GM19035 (cell line): ENCODE results near the gene ART1.
"Not testable (repeated sequence)": the region's sequence is repeated elsewhere in the genome, so short reads cannot be mapped to it uniquely, and the experiment has no call there.

Experiments used
- ATAC-seq: cut with Tn5 transposase; IDR thresholded peaks from one replicate; pipeline ENCODE4 v1.9.1; 2021; ENCODE audit not compliant: unreplicated experiment

Gene ART1

DNA sequence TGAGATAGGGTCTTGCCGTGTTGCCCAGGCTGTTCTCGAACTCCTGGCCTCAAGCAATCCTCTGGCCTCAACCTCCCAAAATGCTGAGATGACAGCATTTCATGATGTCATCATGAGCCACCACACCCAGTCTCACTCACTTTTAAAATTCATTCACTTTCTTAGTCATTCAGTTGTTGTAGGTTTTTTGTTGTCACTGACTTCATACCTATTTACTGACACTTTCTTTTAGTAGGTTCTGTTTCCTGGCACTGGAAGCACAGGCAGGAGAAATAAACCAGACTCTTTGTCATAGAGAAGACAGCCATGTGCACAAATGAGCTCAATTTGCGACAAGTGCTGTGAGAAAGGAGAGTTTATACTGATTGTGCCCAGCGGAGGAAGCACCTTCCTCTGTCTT, 13.6 kb upstream of the ART1 start:
- ATAC-seq, result no peak

DNA sequence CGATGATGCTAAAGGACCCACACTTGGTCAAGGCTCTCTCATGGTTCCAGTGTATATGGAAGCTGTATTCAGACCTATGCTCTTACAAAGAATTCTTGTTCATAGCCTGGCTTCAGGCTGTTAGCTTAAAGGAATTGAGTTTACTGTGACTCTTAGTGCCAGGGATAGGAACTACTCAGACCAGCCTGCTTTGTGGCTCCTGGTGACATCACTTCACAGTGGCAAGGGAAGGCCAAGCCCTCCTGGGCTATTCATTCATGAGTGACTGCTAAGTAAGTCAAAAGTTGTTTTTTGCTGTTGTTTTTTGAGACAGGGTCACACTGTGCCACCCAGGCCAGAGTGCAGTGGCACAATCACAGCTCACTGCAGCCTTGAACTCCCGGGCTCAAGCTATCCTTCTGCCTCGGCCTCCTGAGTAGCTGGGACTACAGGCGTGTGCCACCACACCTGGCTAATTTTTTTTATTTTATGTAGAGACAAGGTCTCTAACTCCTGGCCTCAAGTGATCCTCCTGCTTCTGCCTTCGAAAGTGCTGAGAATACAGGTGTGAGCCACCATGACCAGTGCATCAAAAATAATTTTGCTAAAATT, 12.8 kb upstream of the ART1 start:
- ATAC-seq, result no peak

DNA sequence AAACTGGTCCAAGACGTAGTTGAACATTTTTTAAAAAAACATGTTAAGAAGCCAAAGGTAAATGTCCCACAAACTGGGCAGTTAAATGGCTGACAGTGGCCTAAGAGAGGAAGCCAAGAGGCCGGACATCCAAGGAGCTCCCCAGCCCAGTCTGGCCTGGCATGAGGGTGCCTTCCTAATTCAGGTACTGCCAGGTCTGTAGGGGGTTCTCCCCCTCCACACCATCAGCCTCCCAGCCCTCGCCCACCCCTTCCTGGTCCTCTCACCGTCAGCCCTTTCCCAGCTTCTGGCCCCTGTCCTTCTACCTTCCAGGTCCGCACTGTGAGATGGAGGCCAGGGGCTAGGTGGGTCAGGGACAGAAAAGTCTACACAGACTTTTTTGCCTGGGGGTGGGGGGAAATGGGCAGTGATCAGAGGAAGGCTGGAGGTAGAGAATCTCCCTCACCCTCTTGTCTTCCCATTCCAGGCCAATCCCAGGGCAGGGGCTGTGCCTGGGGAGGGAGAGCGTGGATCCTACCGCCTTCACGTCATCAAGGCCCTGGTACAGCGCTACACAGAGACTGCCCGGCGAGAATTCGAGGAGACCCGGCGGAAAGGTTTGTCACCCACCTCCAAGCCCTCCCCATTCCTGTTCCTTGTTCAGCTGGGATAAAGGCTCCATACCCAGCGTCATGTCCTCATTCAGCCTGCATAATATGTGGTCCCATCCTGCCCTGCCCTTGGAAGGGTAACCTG, 9.1 kb upstream of the ART1 start:
- ATAC-seq, result no peak

DNA sequence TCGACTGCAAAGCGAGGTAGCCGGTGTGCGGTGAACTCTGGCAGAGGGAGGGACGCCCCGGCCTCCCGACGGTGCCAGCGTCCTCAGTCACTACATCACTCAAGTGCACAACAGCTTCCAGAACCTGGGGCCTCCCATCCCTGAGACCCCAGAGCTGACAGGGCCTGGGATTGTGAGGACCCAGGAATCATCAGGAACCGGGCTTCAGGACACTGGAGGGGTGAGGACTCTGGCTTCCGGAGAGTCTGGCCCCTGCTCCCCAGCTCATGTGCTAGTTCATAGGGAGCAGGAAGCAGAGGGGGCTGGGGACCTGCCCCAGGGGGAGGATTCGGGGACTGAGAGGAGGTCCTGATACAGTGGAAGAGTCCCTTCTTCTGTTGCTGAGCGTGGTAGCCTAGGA, 7.7 kb upstream of the ART1 start:
- ATAC-seq, result no peak

DNA sequence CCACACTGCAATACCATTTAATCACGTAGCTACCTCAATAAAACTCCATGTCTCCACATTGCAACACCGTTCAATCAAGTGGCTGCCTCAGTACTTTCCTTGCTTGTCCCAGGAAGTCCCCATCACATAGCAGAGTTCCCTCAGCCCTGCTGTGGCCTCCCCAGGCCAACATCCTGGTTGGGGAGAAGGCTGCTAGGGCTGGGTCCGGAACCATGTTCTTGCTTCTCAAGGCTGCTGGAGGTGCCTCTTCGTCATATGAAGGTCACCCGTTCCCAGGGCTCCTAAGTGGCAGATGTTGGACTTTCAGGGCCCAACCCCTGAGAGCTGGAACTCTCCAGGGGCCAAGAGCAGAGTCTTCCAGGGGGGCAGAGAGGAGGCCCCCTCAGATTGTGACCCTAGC, 6.4 kb upstream of the ART1 start:
- ATAC-seq, result no peak

DNA sequence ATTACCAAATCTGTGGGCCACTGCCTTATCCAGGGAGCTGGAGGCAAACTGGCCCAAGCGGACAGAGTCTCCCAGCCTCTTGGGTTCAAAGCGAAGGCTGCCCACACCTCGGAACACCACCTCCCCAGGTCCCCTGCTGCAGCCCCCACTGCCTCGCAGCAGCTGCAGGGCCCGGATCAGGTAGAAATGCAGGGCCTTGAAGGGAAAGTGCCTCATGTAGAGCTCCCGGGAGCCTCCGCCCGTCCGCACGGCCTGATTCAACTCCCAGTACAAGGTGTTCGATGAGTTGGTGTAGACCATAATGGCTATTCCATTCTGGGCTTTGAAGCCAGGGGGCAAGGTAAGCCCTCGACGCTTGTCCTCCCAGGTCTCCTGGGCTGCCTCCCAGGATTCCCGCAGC, 5.1 kb upstream of the ART1 start:
- no peak for ATAC-seq

DNA sequence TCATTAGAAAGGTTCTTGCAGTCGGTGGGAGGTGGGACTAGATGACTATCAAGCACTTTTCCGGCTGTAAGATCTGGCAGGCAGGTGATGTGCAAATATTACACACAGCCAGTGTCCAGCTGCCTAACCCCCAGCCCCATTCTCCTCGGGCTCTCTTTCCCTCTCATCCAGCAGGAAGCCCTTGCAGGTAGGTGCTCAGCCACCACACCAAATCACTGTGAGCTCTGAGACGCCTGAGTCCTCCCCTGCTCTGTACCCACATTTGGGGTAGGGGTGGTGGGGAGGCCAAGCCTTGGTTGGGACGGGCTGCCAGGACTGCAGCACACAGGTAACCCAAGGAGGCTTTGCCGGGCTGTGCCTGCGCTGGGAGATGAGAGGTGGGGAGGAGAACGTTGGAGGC, 3.7 kb upstream of the ART1 start:
- ATAC-seq, result no peak

DNA sequence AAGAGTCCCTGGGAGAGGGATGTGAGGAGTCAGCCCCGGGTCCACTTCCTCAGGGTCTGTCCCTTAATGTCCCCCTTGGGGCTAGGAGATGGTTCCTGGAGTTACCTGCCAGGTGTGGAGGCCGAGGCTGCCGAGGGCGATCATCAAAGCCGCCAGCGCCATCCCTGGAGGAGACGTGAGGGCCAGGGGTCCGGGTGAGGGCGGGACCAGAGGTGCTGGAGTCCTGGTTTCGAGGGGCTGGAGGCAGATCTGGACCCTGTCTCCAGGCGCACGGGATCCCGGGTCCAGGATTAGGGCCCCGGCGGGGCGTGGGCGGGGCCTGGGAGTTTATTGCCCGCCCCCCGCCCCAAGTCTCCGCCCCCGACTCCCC, 3.2 kb upstream of the ART1 start, which contains the start of gene ART5:
Gene ART5 (minus strand): TSS at position 292 of the 370 bp plus-strand sequence. CDS start 130 bp downstream, at position 162.
- no peak for ATAC-seq

DNA sequence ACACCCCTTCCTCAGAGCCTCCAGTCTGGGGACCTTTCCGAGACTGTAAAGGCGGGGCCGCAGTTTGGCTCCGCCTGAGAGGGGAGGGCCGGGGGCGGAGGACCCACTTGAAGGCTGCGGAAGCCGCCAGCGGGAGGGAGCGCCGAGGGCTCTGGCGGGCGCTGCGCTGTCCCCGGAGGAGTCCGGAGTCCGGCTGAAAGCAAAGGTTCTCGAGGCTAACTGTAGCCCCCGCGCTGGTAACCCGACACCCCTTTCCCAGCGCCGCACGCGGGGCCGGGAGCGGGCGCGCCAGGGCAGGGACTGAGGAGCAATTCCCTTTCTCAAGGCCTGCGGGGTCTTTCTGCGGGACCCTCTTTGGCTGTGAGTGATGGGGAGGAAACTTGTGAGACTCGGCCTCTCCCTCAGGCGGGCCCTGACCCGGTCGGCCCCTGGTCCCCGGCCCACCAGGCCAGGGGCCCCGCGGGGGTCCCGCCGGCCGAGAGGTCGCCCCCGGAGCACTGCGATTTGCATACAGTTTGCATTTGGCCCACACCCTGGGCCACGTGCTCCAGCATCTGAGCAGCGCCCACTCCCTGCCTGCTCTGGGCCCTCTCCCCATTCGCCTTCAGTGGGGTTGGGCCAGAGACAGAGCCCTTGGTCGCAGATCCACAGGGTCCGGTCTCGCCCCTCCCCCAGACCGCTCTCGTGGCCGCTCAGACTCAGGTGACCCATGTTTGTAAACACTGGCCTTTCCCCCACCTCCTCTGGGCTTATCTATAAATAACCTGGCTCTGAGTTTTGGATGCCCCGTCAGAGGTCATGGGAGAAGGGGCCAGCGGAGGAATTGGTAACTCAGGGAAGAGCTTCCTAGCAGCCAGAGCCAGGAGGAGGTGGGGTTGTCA, 2.6 kb upstream of the ART1 start:
- ATAC-seq, result no peak

DNA sequence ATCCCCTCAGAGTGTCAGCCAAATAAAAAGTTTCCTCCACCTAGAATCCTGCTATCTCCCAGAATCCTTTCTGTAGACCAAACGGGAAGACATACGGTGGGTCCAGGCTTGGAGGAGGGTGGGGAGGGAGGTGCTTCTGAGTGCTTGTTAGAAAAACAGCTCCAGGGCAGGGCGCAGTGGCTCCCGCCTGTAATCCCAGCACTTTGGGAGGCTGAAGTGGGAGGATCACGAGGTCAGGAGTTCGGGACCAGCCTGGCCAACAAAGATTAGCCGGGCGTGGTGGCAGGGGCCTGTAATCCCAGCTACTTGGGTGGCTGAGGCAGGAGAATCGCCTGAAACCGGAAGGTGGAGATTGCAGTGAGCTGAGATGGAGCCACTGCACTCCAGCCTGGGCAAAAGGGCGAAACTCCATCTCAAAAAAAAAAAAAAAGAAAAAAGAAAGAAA, 1.8 kb upstream of the ART1 start:
- ATAC-seq, result not testable (repeated sequence)

DNA sequence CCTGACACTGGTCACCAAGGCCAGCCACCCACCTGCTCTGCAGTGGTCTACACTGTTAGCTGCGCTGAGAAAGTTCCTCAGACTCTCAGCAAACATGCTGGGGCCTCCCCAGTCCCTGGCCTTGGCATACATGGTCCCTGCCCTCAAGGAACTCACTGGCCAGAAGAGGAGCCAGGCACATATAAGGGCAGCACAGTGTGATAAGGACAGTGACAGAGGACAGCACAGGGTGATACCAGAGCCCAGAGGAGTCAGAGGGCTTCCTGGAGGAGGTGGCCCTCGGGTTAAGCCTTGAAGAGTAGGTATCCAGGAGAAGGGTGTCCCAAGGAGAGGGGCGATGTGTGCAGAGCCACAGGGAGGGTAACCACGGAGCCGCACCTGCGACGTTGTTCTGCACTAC, 624 bp downstream of the ART1 start:
- no peak for ATAC-seq

DNA sequence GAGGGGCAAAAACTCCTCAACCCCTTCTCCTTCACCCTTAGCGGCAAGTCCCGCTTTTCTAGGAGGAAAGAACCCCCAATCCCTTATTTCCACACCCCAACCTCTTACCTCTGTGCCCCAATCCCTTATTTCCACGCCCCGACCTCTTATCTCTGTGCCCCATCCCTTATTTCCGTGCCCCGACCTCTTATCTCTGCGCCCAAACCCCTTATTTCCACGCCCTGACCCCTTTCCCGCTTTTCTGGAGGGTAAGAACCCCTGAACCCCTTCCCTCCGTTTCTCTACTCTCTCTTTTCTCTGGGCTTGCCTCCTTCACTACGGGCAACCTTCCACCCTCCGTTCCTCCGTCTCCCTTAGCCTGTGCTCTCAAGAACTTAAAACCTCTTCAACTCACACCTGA, 3.9 kb downstream of the ART1 start:
- ATAC-seq, result not testable (repeated sequence)

DNA sequence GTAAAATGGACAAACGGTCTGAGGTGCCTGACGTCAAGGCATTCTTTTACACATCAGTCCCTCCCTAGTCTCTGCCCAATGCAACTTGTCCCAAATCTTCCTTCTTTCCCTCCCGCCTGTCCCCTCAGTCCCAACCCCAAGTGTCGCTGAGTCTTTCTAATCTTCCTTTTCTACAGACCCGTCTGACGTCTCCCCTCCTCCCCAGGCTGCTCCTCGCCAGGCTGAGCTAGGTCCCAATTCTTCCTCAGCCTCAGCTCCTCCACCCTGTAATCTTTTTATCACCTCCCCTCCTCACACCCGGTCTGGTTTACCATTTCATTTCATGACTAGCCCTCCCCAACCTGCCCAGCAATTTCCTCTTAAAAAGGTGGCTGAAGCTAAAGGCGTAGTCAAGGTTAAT, 4.4 kb downstream of the ART1 start:
- ATAC-seq, result not testable (repeated sequence)

DNA sequence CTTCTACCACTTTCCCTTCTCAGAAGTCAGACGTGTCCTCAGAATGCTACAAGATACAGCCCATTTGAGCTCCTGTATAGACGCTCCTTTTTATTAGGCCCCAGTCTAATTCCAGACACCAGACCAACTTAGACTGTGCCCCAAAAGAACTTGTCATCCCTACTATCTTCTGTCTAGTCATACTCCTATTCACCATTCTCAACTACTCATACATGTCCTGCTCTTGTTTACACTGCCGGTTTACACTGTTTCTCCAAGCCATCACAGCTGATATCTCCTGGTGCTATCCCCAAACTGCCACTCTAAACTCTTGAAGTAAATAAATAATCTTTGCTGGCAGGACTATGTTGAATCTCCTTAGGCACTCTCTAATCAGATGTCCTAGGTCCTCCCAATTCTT, 7.6 kb downstream of the ART1 start:
- ATAC-seq, result not testable (repeated sequence)

DNA sequence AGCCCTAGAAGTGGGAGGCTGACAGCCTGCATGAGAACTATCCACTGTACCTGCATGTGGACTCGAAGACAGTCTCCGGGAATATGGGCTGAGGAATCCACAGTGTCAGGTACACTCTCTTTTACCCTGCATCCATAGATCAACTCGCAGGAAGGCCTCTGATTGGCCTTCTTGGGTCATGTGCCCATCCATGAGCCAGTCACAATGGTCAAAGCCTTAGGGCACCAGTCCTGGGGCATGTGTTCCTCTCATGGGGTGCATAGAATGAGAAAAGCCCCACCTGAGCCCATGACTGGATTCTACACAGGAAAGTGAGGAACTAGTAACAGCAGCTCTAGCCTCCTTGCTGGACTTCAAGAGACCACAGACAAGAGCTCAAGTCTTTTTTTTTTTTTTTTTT, 10.6 kb downstream of the ART1 start:
- ATAC-seq, result no peak

DNA sequence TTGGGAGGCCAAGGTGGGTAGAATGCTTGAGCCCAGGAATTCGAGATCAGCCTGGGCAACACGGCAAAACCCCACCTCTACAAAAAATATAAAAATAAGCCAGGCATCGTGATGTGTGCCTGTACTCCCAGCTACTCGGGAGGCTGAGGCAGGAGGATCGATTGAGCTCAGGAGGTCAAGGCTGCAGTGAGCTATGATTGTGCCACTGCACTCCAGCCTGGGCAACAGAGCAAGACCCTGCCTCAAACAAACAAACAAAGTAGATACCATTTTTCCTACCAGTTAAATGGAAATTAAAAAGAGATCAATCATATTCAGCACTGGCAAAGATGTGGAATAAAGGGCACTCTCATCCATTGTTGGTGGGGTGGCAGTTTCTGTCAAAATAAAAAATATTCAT, 12.4 kb downstream of the ART1 start:
- not testable (repeated sequence) for ATAC-seq

DNA sequence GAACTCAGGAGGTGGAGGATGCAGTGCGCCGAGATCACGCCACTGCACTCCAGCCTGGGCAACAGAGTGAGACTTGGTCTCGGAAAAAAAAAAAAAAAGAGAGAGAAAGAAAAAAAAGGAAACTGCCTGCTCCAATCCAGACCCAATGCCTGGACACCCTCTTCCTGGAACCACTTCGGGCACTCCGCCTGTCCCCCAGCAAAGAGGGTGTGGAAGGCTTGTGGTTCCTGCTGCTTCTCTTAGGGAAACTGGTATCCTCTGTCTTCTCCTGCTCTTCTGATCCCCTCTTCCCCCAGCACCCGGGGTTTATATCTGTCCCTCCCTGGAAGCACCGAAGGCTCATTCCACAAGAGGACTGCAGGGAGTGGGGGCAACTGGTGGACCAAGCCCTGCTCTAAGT, 13.3 kb downstream of the ART1 start:
- no peak for ATAC-seq

DNA sequence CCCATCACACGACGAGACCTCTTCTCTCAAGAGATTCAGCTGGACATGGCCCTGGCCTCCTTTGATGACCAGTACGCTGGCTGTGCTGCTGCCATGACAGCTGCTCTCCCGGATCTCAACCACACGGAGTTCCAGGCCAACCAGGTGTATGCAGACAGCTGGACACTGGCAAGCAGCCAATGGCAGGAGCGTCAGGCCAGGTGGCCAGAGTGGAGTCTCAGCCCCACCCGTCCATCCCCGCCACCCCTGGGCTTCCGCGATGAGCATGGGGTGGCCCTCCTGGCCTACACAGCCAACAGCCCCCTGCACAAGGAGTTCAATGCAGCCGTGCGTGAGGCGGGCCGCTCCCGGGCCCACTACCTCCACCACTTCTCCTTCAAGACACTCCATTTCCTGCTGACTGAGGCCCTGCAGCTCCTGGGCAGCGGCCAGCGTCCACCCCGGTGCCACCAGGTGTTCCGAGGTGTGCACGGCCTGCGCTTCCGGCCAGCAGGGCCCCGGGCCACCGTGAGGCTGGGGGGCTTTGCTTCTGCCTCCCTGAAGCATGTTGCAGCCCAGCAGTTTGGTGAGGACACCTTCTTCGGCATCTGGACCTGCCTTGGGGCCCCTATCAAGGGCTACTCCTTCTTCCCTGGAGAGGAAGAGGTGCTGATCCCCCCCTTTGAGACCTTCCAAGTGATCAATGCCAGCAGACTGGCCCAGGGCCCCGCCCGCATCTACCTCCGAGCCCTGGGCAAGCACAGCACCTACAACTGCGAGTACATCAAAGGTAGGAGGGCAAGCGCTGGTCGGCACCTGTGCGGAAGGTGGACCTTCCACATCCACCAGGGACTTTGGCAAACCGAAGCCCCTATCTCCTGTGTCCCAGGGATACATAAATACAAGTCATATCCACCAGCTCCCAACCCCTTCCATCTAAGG, 14.9 kb downstream of the ART1 start:
- no peak for ATAC-seq

DNA sequence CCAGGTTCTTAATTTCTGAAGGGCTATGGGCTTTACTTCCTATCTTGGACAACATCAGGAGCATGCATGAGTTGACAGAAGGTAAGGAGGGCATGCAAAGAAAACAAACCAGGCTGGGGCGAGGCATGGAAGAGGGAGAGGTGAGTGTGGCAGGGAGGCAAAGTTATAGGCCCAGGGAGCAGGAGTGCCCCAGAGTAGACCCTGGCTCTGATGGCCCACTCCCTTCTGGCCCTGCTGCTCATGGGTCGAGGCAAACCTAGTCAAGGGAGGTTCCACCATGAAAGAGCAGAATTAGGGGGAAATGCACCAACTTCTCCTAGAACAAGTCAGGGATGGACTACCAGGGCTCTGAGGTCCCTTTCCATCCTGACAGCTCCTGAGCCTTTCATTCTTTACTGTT, 16.0 kb downstream of the ART1 start:
- ATAC-seq, result no peak

DNA sequence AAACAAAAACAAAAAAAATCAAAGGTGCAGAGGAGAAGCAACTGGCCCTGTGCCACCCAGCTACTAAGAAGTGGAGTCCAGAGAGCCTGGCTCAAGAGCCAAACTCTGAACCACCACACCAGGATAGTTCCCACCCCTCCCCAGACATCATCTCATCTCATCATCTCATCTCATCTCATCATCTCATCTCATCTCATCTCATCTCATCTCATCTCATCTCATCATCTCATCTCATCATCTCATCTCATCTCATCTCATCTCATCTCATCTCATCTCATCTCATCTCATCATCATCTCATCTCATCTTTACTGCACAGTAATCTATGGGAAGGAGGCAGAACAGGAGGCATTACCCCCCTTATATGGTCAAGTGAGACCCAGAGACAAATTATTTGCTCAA, 17.9 kb downstream of the ART1 start:
- ATAC-seq, result no peak
